HG02884 (cell line): Measurements from ENCODE around the gene IFT25.
A peak's percentile ranks its signal among the peaks of the same experiment; 100 is the strongest.
"Not testable (repeated sequence)": the region's sequence is repeated elsewhere in the genome, so short reads cannot be mapped to it uniquely, and the experiment has no call there.

Experiments
- ATAC-seq: cut with Tn5 transposase; IDR thresholded peaks from one replicate; pipeline ENCODE4 v1.9.1; 2021; ENCODE audit warnings: mild to moderate bottlenecking, moderate library complexity; ENCODE audit not compliant: unreplicated experiment

Gene IFT25

GRCh38 chr1:53890522-53890941, 55.0 kb downstream of the IFT25 start:
- peak; percentile 4 for ATAC-seq

GRCh38 chr1:53889304-53890298, 55.9 kb downstream of the IFT25 start, which contains the start of gene YIPF1:
YIPF1 (minus strand) TSS chr1:53889797; CDS start chr1:53888937, 860 bp downstream.
- ATAC-seq = peak; percentile 83

- ATAC-seq = no peak
Measured at GRCh38 chr1:53888681-53889080, 56.8 kb downstream of the IFT25 start.

- ATAC-seq = not testable (repeated sequence)
Measured at GRCh38 chr1:53883600-53883999, 61.9 kb downstream of the IFT25 start.

- not testable (repeated sequence) for ATAC-seq
Measured at GRCh38 chr1:53881853-53882252, 63.6 kb downstream of the IFT25 start.

GRCh38 chr1:53878492-53879105, 66.9 kb downstream of the IFT25 start:
- no peak for ATAC-seq

- ATAC-seq = not testable (repeated sequence)
Measured at GRCh38 chr1:53875150-53875549, 70.3 kb downstream of the IFT25 start.

- no peak for ATAC-seq
Measured at GRCh38 chr1:53871773-53872484, 73.6 kb downstream of the IFT25 start.
